Skeletal muscle cell (primary cell): ENCODE data around the gene DUSP22.

Source experiments
- DNase-seq: peaks from one replicate; pipeline ENCODE4 v3.0.0-alpha.2; 2010; ENCODE audit warnings: low read depth
- H3K4me3 ChIP-seq: 2 replicates; pipeline ENCODE4 v1.5.1; 2011; ENCODE audit warnings: low read depth, mild to moderate bottlenecking, control low read depth, low read length, moderate library complexity

DUSP22 gene

GRCh38 chr6:333379-334002, 41.2 kb downstream of the DUSP22 start:
- DNase-seq = no peak

GRCh38 chr6:334536-335510, 42.5 kb downstream of the DUSP22 start:
- no peak overlapping the region for H3K4me3 ChIP-seq
- no peak for DNase-seq

More at GRCh38 chr6:333379-334002, 41.2 kb downstream of the DUSP22 start:
- no peak overlapping the region for H3K4me3 ChIP-seq

GRCh38 chr6:335572-335971, 43.3 kb downstream of the DUSP22 start:
- H3K4me3 ChIP-seq = no peak overlapping the region
- no peak for DNase-seq

GRCh38 chr6:336159-337114, 44.1 kb downstream of the DUSP22 start:
- H3K4me3 ChIP-seq = no peak overlapping the region
- DNase-seq = no peak

GRCh38 chr6:337805-338368, 45.6 kb downstream of the DUSP22 start:
- no peak for DNase-seq
- H3K4me3 ChIP-seq = no peak overlapping the region

- no peak for DNase-seq
- no peak overlapping the region for H3K4me3 ChIP-seq
Measured at GRCh38 chr6:338815-339262, 46.6 kb downstream of the DUSP22 start.

GRCh38 chr6:339480-339879, 47.2 kb downstream of the DUSP22 start:
- DNase-seq = no peak
- no peak overlapping the region for H3K4me3 ChIP-seq

- no peak for DNase-seq
- no peak overlapping the region for H3K4me3 ChIP-seq
Measured at GRCh38 chr6:340186-340955, 48.1 kb downstream of the DUSP22 start.

GRCh38 chr6:340991-341827, 48.9 kb downstream of the DUSP22 start:
- no peak for DNase-seq
- H3K4me3 ChIP-seq = no peak overlapping the region

- no peak for DNase-seq
- no peak overlapping the region for H3K4me3 ChIP-seq
Measured at GRCh38 chr6:341914-342831, 49.9 kb downstream of the DUSP22 start.

GRCh38 chr6:342832-343179, 50.5 kb downstream of the DUSP22 start:
- H3K4me3 ChIP-seq = no peak overlapping the region
- DNase-seq = no peak

- H3K4me3 ChIP-seq = no peak overlapping the region
Measured at GRCh38 chr6:343226-343935, 51.1 kb downstream of the DUSP22 start.

GRCh38 chr6:343960-344815, 51.9 kb downstream of the DUSP22 start:
- no peak overlapping the region for H3K4me3 ChIP-seq
- DNase-seq = no peak

More at GRCh38 chr6:343226-343935, 51.1 kb downstream of the DUSP22 start:
- DNase-seq = no peak

GRCh38 chr6:344816-345340, 52.6 kb downstream of the DUSP22 start:
- no peak for DNase-seq
- no peak overlapping the region for H3K4me3 ChIP-seq

- DNase-seq = peak; percentile 61
- H3K4me3 ChIP-seq = no peak overlapping the region
Measured at GRCh38 chr6:345747-346385, 53.6 kb downstream of the DUSP22 start.
